Neural progenitor cell (in vitro differentiated cells): Measurements from ENCODE around the gene TARBP1. TPM values are rescaled to one million over a fixed set of nuclear protein-coding genes. Genes with fewer than 3 reads are reported as not detected.
A peak's percentile ranks its signal among the peaks of the same experiment; 100 is the strongest.

Experiments used
- DNase-seq: peaks from one replicate; pipeline ENCODE4 v3.0.0-alpha.2; 2016; ENCODE audit warnings: low spot score
- H2AFZ ChIP-seq: fragments of 200-600 bp; sonication (generic); replicated peaks from 2 replicates; pipeline ENCODE4 v1.6.1; 2016; ENCODE audit warnings: antibody characterized with exemption
- H3F3A ChIP-seq: fragments of 200-600 bp; sonication (generic); 2 replicates; pipeline ENCODE4 v1.6.1; 2016; ENCODE audit warnings: antibody characterized with exemption, low read depth
- H3K27ac ChIP-seq: fragments of 200-600 bp; sonication (generic); 2 replicates; pipeline ENCODE4 v1.5.1; 2016; ENCODE audit warnings: mild to moderate bottlenecking
- H3K27me3 ChIP-seq: fragments of 200-600 bp; sonication (generic); 2 replicates; pipeline ENCODE4 v1.6.1; 2016; ENCODE audit warnings: mild to moderate bottlenecking, moderate library complexity
- H3K36me3 ChIP-seq: fragments of 200-600 bp; sonication (generic); 2 replicates; pipeline ENCODE4 v1.5.1; 2016
- H3K4me1 ChIP-seq: fragments of 200-600 bp; sonication (generic); 2 replicates; pipeline ENCODE4 v1.6.1; 2016; ENCODE audit warnings: mixed run types
- H3K4me2 ChIP-seq: fragments of 200-600 bp; sonication (generic); 2 replicates; pipeline ENCODE4 v1.6.1; 2016
- H3K4me3 ChIP-seq: fragments of 200-600 bp; sonication (generic); 2 replicates; pipeline ENCODE4 v1.5.1; 2016
- H3K79me2 ChIP-seq: fragments of 200-600 bp; sonication (generic); 2 replicates; pipeline ENCODE4 v1.6.1; 2016; ENCODE audit warnings: low read depth
- H3K9ac ChIP-seq: fragments of 200-600 bp; sonication (generic); 2 replicates; pipeline ENCODE4 v1.6.1; 2016
- H3K9me3 ChIP-seq: fragments of 200-600 bp; sonication (generic); 2 replicates; pipeline ENCODE4 v1.5.1; 2016; ENCODE audit warnings: low read depth
- H4K20me1 ChIP-seq: fragments of 200-600 bp; sonication (generic); 2 replicates; pipeline ENCODE4 v1.6.1; 2016; ENCODE audit warnings: low read depth
- H3K27ac Mint-ChIP-seq: 3 replicates; pipeline ENCODE4 v1.8.0; 2021; ENCODE audit warnings: mixed read lengths
- H3K27me3 Mint-ChIP-seq: 2 replicates; pipeline ENCODE4 v1.8.0; 2022; ENCODE audit warnings: low read depth, mild to moderate bottlenecking, inconsistent platforms, moderate library complexity, mixed read lengths; ENCODE audit not compliant: insufficient read depth
- H3K36me3 Mint-ChIP-seq: 3 replicates; pipeline ENCODE4 v1.8.0; 2021; ENCODE audit warnings: mixed read lengths
- H3K4me1 Mint-ChIP-seq: 3 replicates; pipeline ENCODE4 v1.8.0; 2021; ENCODE audit warnings: mixed read lengths
- H3K4me3 Mint-ChIP-seq: 3 replicates; pipeline ENCODE4 v1.8.0; 2021; ENCODE audit warnings: mild to moderate bottlenecking, moderate library complexity, mixed read lengths
- H3K9me3 Mint-ChIP-seq: 3 replicates; pipeline ENCODE4 v1.8.0; 2020; ENCODE audit warnings: mixed read lengths
- EZH2 ChIP-seq: fragments of 200-600 bp; sonication (generic); IDR thresholded peaks from 2 replicates; pipeline ENCODE4 v1.6.1; 2017; ENCODE audit warnings: antibody characterized with exemption, mild to moderate bottlenecking, moderate library complexity
- EZH2phosphoT487 ChIP-seq: fragments of 200-600 bp; sonication (generic); IDR thresholded peaks from 2 replicates; pipeline ENCODE4 v1.6.1; 2017; ENCODE audit warnings: antibody characterized with exemption
- total RNA-seq: library from RNA; depleted of rRNA; stranded (reverse); fragments of >200 nt; gene quantifications from 2 replicates; pipeline ENCODE4 v1.2.3, GENCODE V29; 2015; ENCODE audit warnings: low replicate concordance
- TF ChIP-seq, protein P1 (sequence below): fragments of 200-600 bp; sonication (generic); IDR thresholded peaks from 2 replicates; pipeline ENCODE4 v1.5.1; 2017; ENCODE audit warnings: antibody characterized with exemption, mild to moderate bottlenecking

TARBP1 gene
- total RNA-seq, 1 donor from 2014 or later: 99.0 TPM

DNA sequence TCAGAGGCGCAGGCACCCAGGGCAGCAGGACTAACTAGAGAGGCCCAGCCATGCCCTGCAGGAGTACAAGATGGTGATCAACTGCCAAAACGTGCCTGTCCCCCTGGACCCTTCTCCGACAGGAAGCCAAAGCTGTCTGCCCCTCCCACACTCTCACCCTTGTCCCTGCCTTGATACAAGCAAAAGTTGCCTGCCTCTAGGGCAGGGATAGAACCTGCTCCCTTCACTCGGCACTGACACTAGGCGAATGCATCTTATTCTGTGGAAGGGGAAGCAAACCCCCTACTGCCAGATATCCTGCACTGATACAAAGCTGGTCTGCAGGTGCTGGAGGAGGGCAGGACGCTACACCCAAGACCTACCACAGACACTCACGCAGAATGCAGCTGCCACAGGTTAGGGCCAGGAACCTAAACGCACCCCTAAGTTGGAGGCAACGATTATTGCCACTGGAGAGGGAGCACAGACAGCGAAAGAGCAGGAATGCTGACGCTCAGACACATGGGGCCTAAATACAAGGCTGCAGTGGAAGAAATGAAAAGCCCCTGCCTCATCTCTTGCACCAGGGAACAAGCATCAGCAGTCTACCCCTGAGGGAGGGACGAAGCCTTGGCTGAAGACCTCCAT is 3.7 kb downstream of the TARBP1 start:
- peaks cover 2% of the 10 kb centered on the region for H3K27me3 Mint-ChIP-seq
- H3K9me3 ChIP-seq: no peaks in the 10 kb centered on the region
- no peak overlapping the region for H2AFZ ChIP-seq
- H3K9me3 Mint-ChIP-seq: no peaks in the 10 kb centered on the region
- H3K27ac Mint-ChIP-seq: no peak overlapping the region
- H3K27me3 ChIP-seq: no peaks in the 10 kb centered on the region
- peaks cover 5% of the 10 kb centered on the region for H3F3A ChIP-seq
- H3K79me2 ChIP-seq: peaks cover 58% of the 10 kb centered on the region
- no peaks in the 10 kb centered on the region for H3K36me3 ChIP-seq
- no peak overlapping the region for H3K27ac ChIP-seq
- H3K4me1 Mint-ChIP-seq: peaks cover 14% of the 10 kb centered on the region
- H3K4me2 ChIP-seq: peak overlapping the region; percentile 16
- peaks cover 2% of the 10 kb centered on the region for H3K36me3 Mint-ChIP-seq
- no peak for DNase-seq
- H3K9ac ChIP-seq: no peak overlapping the region
- H3K4me3 ChIP-seq: no peak overlapping the region
- TF ChIP-seq, protein P1, sequence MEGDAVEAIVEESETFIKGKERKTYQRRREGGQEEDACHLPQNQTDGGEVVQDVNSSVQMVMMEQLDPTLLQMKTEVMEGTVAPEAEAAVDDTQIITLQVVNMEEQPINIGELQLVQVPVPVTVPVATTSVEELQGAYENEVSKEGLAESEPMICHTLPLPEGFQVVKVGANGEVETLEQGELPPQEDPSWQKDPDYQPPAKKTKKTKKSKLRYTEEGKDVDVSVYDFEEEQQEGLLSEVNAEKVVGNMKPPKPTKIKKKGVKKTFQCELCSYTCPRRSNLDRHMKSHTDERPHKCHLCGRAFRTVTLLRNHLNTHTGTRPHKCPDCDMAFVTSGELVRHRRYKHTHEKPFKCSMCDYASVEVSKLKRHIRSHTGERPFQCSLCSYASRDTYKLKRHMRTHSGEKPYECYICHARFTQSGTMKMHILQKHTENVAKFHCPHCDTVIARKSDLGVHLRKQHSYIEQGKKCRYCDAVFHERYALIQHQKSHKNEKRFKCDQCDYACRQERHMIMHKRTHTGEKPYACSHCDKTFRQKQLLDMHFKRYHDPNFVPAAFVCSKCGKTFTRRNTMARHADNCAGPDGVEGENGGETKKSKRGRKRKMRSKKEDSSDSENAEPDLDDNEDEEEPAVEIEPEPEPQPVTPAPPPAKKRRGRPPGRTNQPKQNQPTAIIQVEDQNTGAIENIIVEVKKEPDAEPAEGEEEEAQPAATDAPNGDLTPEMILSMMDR: no peak
- TF ChIP-seq EZH2phosphoT487 (no peak), EZH2 (no peak)
- H3K4me1 ChIP-seq: peaks cover 26% of the 10 kb centered on the region
- no peak overlapping the region for H3K4me3 Mint-ChIP-seq
- peaks cover 18% of the 10 kb centered on the region for H4K20me1 ChIP-seq

DNA sequence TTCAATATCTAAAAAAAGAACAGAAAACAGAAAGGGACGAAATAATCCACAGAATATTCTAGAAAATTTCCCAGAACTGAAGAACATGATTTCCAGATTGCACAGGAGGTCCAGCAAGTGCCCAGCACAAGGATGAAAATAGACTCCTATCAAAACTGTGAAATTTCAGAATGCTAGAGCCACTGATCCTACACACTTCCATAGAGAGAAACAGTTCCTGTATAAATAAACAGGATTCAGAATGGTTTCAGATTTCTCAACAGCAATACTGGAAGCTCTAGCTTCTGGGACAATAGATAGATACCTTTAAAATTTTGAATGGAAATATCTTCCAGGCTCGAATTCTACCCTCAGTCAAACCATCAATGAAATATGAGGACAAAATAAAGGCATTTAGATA is 4.6 kb downstream of the TARBP1 start:
- no peak overlapping the region for H2AFZ ChIP-seq
- no peak for TF ChIP-seq EZH2phosphoT487
- TF ChIP-seq EZH2: no peak
- TF ChIP-seq, protein P1: no peak
- no peak overlapping the region for H3K4me3 ChIP-seq
- H3K9ac ChIP-seq: no peak overlapping the region
- H4K20me1 ChIP-seq: peaks cover 18% of the 10 kb centered on the region
- no peak overlapping the region for H3K27ac ChIP-seq
- H3K9me3 Mint-ChIP-seq: no peaks in the 10 kb centered on the region
- no peak overlapping the region for H3K4me3 Mint-ChIP-seq
- H3K27me3 Mint-ChIP-seq: peaks cover 2% of the 10 kb centered on the region
- DNase-seq: no peak
- H3K36me3 ChIP-seq: no peaks in the 10 kb centered on the region
- H3K9me3 ChIP-seq: no peaks in the 10 kb centered on the region
- H3K27me3 ChIP-seq: no peaks in the 10 kb centered on the region
- H3K4me1 ChIP-seq: peaks cover 26% of the 10 kb centered on the region
- peaks cover 14% of the 10 kb centered on the region for H3K4me1 Mint-ChIP-seq
- peaks cover 58% of the 10 kb centered on the region for H3K79me2 ChIP-seq
- peaks cover 5% of the 10 kb centered on the region for H3F3A ChIP-seq
- no peak overlapping the region for H3K4me2 ChIP-seq
- H3K27ac Mint-ChIP-seq: no peak overlapping the region
- H3K36me3 Mint-ChIP-seq: peaks cover 5% of the 10 kb centered on the region

DNA sequence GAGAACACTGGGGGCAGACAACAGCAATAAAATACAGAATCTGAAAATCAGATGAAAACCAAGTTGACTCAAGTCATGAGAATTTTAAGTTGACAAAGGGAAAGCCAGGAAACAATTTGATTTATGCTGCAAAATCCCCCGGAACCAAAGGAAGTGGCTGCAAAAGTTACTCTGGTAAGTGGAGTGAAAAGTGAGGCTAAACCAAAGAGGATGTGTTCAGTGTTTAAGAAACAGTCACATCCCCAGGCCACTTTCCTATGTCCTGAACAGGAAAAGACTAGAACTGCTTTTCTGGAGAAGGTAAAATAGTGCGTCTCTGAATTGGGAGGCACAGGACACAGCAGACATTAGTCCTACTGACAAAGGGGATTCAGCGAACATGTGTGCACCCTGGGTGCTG is 5.9 kb downstream of the TARBP1 start:
- Mint-ChIP-seq H3K36me3 (peaks cover 10% of the 10 kb centered on the region), H3K9me3 (no peaks in the 10 kb centered on the region), H3K4me3 (no peak overlapping the region), H3K27ac (no peak overlapping the region), H3K4me1 (peaks cover 14% of the 10 kb centered on the region), H3K27me3 (peaks cover 2% of the 10 kb centered on the region)
- no peaks in the 10 kb centered on the region for H3K36me3 ChIP-seq
- no peaks in the 10 kb centered on the region for H3K9me3 ChIP-seq
- no peak overlapping the region for H3K4me2 ChIP-seq
- DNase-seq: no peak
- H2AFZ ChIP-seq: no peak overlapping the region
- H4K20me1 ChIP-seq: peaks cover 18% of the 10 kb centered on the region
- H3K9ac ChIP-seq: no peak overlapping the region
- peaks cover 58% of the 10 kb centered on the region for H3K79me2 ChIP-seq
- H3F3A ChIP-seq: peaks cover 5% of the 10 kb centered on the region
- no peaks in the 10 kb centered on the region for H3K27me3 ChIP-seq
- H3K4me3 ChIP-seq: no peak overlapping the region
- TF ChIP-seq EZH2 (no peak), EZH2phosphoT487 (no peak)
- TF ChIP-seq, protein P1: no peak
- H3K27ac ChIP-seq: no peak overlapping the region
- peaks cover 26% of the 10 kb centered on the region for H3K4me1 ChIP-seq
